Effector CD8-positive, alpha-beta T cell (primary cell): Measurements from ENCODE around the gene METTL25.
A peak's percentile ranks its signal among the peaks of the same experiment; 100 is the strongest.
"Not testable (repeated sequence)": the region's sequence is repeated elsewhere in the genome, so short reads cannot be mapped to it uniquely, and the experiment has no call there.

Source experiments
- DNase-seq: peaks from one replicate; lab custom pipeline; 2025; lab: John Stamatoyannopoulos, UW
- total RNA-seq, 4 experiments: gene quantifications; one replicate each; lab custom pipeline; 2026; lab: John Stamatoyannopoulos, UW

Gene METTL25
- 13.2 to 21.7 (median 15.3) reads per million in 4 experiments for total RNA-seq

- DNase-seq, result peak; percentile 96
Observed at GRCh38 chr12:82358200-82359114, at the start of gene METTL25, which contains the start of gene CCDC59. TSS of gene METTL25 (plus strand) at chr12:82358529. CDS start at chr12:82358566, 37 bp downstream. TSS of gene CCDC59 (minus strand) at chr12:82358387. CDS start at chr12:82358376, 11 bp downstream.

GRCh38 chr12:82314406-82314892, 43.9 kb upstream of the METTL25 start:
- no peak for DNase-seq

GRCh38 chr12:82319276-82319675, 39.1 kb upstream of the METTL25 start:
- no peak for DNase-seq

- DNase-seq, result no peak
Observed at GRCh38 chr12:82325540-82326336, 32.6 kb upstream of the METTL25 start.

- DNase-seq, result no peak
Observed at GRCh38 chr12:82326905-82327503, 31.3 kb upstream of the METTL25 start.

- no peak for DNase-seq
Observed at GRCh38 chr12:82327861-82328260, 30.5 kb upstream of the METTL25 start.

- no peak for DNase-seq
Observed at GRCh38 chr12:82329508-82329907, 28.8 kb upstream of the METTL25 start.

- no peak for DNase-seq
Observed at GRCh38 chr12:82350161-82350560, 8.2 kb upstream of the METTL25 start.

GRCh38 chr12:82351390-82351789, 6.9 kb upstream of the METTL25 start:
- no peak for DNase-seq

GRCh38 chr12:82357340-82357739, 989 bp upstream of the METTL25 start:
- DNase-seq, result no peak

- DNase-seq, result no peak
Observed at GRCh38 chr12:82357845-82358199, 507 bp upstream of the METTL25 start.

GRCh38 chr12:82359115-82359478, 768 bp downstream of the METTL25 start:
- DNase-seq, result no peak

- DNase-seq, result not testable (repeated sequence)
Observed at GRCh38 chr12:82360834-82361233, 2.5 kb downstream of the METTL25 start.

GRCh38 chr12:82361461-82361915, 3.2 kb downstream of the METTL25 start:
- DNase-seq, result no peak

GRCh38 chr12:82363990-82364389, 5.7 kb downstream of the METTL25 start:
- DNase-seq, result no peak

GRCh38 chr12:82366197-82366596, 7.9 kb downstream of the METTL25 start:
- DNase-seq, result no peak

GRCh38 chr12:82375201-82375600, 16.9 kb downstream of the METTL25 start:
- no peak for DNase-seq

GRCh38 chr12:82378997-82379396, 20.7 kb downstream of the METTL25 start:
- no peak for DNase-seq

GRCh38 chr12:82383930-82384552, 25.7 kb downstream of the METTL25 start:
- no peak for DNase-seq

GRCh38 chr12:82398879-82399278, 40.5 kb downstream of the METTL25 start:
- DNase-seq, result no peak

GRCh38 chr12:82400819-82401218, 42.5 kb downstream of the METTL25 start:
- DNase-seq, result no peak

- DNase-seq, result no peak
Observed at GRCh38 chr12:82406651-82407050, 48.3 kb downstream of the METTL25 start.
